Lung (tissue), 12 donors: ENCODE measurements around the gene FTCDNL1. TPM values are rescaled to one million over a fixed set of nuclear protein-coding genes. Genes with fewer than 3 reads are reported as not detected.

Experiments used
- ATAC-seq: fragments of 200-7000 bp; cut with Tn5 transposase; one replicate; pipeline ENCODE4 v1.9.1; 2020; ENCODE audit warnings: moderate number of reproducible peaks; ENCODE audit not compliant: insufficient read depth, low FRiP score
- DNase-seq, 3 donors: peaks; one replicate each; pipeline ENCODE4 v3.0.0-alpha.2; 2013 to 2017
- H3K27ac ChIP-seq, 2 donors: one replicate each; pipeline ENCODE4 v1.5.1; 2013; ENCODE audit warnings: mild to moderate bottlenecking in 2 of 2, moderate library complexity in 2 of 2, control low read depth in 1 of 2, inconsistent platforms in 1 of 2, low read depth in 1 of 2, low read length in 1 of 2
- H3K27me3 ChIP-seq, 3 donors: one replicate each; pipeline ENCODE4 v1.5.1; 2013; ENCODE audit warnings: low read length in 2 of 3; ENCODE audit not compliant: control insufficient read depth in 3 of 3, insufficient read depth in 3 of 3
- H3K36me3 ChIP-seq, 4 donors: one replicate each; pipeline ENCODE4 v1.5.1; 2013; ENCODE audit warnings: low read length in 4 of 4, mild to moderate bottlenecking in 1 of 4, moderate library complexity in 1 of 4; ENCODE audit not compliant: control insufficient read depth in 4 of 4, insufficient read depth in 4 of 4
- H3K4me1 ChIP-seq, 5 donors: one replicate each; pipeline ENCODE4 v1.5.1; 2013; ENCODE audit warnings: low read length in 5 of 5, mild to moderate bottlenecking in 2 of 5, moderate library complexity in 1 of 5; ENCODE audit not compliant: control insufficient read depth in 5 of 5, insufficient read depth in 5 of 5
- H3K4me3 ChIP-seq: one replicate; pipeline ENCODE4 v1.5.1; 2013; ENCODE audit warnings: mild to moderate bottlenecking, control low read depth, moderate library complexity
- H3K9ac ChIP-seq, 2 donors: one replicate each; pipeline ENCODE4 v1.5.1; 2013; ENCODE audit warnings: low read length in 2 of 2, control low read depth in 1 of 2; ENCODE audit not compliant: insufficient read depth in 1 of 2
- H3K9me3 ChIP-seq, 4 donors: one replicate each; pipeline ENCODE4 v1.5.1; 2013; ENCODE audit warnings: low read length in 3 of 4, mild to moderate bottlenecking in 1 of 4, moderate library complexity in 1 of 4; ENCODE audit not compliant: control insufficient read depth in 4 of 4, insufficient read depth in 3 of 4
- WGBS, 2 donors: extraction: QIAGEN DNeasy Blood & Tissue Kit; methylation state at CpG; one replicate each; pipeline ENCODE4 v1.1.7; 2013; 5-methylcytosine and 5-hydroxymethylcytosine counted together
- polyA plus RNA-seq, 2 donors: library from polyadenylated mRNA; stranded (reverse); fragments of 200-250 nt; gene quantifications; one replicate each; pipeline ENCODE4 v1.2.1, GENCODE V29; 2013
- total RNA-seq, 2 donors: library from RNA; depleted of rRNA in 1 of 2; stranded (reverse); fragments of >200 nt in 1 of 2; gene quantifications; one replicate each; pipeline ENCODE4 v1.2.1, GENCODE V29; 2014 to 2021
- TF ChIP-seq, protein P1 (sequence below): IDR thresholded peaks from 2 replicates; pipeline ENCODE4 v1.5.1; 2012; ENCODE audit warnings: mild to moderate bottlenecking; ENCODE audit errors: control extremely low read depth, extremely low read depth
- donor health status: control.
- donor health status: control.
- donor health status: Bipolar disorder and iron deficiency.
- donor health status: healthy.
- donor health status: DM: yes; HTN: yes; CAD: no.

Gene FTCDNL1
- total and polyA plus RNA-seq, 4 donors = 1.3 to 2.8 (median 1.8) TPM

DNA sequence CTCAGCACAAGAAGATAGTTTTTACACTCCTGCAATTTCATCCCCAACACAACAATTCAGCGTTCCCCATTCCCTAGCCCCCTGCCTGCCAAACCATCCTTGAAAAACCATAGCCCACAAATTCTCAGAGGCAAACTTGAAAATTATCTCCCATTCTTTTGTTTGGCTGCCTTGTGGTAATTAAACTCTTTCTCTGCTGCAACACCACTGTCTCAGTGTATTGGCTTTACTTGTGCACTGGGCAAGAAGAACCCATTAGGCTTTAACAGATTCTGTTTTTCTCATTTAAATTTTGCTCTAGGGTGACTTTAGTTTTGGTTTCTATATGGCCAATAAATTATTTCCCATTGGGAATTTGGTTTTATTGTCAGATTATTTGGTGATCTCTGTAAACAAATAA lies 23.2 kb upstream of the FTCDNL1 start:
- no peak for ATAC-seq
- no peak for DNase-seq
- H3K27me3 ChIP-seq = peaks cover 0 to 5% (median 0%) of the 10 kb centered on the region in 3 donors
- H3K36me3 ChIP-seq = no peaks in the 10 kb centered on the region
- peaks cover 0 to 10% (median 5%) of the 10 kb centered on the region in 4 donors for H3K9me3 ChIP-seq
- TF ChIP-seq, protein P1, sequence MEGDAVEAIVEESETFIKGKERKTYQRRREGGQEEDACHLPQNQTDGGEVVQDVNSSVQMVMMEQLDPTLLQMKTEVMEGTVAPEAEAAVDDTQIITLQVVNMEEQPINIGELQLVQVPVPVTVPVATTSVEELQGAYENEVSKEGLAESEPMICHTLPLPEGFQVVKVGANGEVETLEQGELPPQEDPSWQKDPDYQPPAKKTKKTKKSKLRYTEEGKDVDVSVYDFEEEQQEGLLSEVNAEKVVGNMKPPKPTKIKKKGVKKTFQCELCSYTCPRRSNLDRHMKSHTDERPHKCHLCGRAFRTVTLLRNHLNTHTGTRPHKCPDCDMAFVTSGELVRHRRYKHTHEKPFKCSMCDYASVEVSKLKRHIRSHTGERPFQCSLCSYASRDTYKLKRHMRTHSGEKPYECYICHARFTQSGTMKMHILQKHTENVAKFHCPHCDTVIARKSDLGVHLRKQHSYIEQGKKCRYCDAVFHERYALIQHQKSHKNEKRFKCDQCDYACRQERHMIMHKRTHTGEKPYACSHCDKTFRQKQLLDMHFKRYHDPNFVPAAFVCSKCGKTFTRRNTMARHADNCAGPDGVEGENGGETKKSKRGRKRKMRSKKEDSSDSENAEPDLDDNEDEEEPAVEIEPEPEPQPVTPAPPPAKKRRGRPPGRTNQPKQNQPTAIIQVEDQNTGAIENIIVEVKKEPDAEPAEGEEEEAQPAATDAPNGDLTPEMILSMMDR = no peak
- no peak overlapping the region for H3K27ac ChIP-seq
- no peak overlapping the region for H3K4me3 ChIP-seq
- no peaks in the 10 kb centered on the region for H3K4me1 ChIP-seq
- 100% methylated on average over 1 of the region's 1 CpG for whole genome bisulfite sequencing, 2 donors
- H3K9ac ChIP-seq = no peak overlapping the region

DNA sequence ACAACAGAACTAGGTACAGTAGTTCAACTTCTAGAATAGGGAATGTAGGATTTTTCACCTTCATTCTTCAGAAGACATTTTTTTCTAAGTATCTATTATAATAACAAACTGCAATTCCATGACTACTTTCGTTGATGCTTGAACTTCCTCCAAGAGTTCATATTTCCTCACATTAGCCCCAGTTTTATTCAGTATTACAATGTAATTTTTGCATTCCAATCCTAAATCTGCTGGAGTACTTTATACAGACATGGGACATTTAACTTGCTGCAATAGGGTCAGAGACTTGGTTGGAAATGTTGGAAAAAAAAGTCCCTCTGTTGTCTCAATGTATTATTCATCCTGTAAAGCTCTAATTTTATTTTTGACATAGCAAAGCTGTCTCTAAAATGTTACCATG lies 19.6 kb upstream of the FTCDNL1 start:
- no peaks in the 10 kb centered on the region for H3K36me3 ChIP-seq
- no peaks in the 10 kb centered on the region for H3K4me1 ChIP-seq
- TF ChIP-seq, protein P1 = no peak
- no peak overlapping the region for H3K9ac ChIP-seq
- H3K4me3 ChIP-seq = no peak overlapping the region
- peaks cover 0 to 11% (median 7%) of the 10 kb centered on the region in 3 donors for H3K27me3 ChIP-seq
- peaks cover 0 to 4% (median 3%) of the 10 kb centered on the region in 4 donors for H3K9me3 ChIP-seq
- 42 to 49% methylated on average over 1 of the region's 1 CpG for WGBS, 2 donors
- H3K27ac ChIP-seq = no peak overlapping the region
- ATAC-seq (no peak), DNase-seq (no peak)

DNA sequence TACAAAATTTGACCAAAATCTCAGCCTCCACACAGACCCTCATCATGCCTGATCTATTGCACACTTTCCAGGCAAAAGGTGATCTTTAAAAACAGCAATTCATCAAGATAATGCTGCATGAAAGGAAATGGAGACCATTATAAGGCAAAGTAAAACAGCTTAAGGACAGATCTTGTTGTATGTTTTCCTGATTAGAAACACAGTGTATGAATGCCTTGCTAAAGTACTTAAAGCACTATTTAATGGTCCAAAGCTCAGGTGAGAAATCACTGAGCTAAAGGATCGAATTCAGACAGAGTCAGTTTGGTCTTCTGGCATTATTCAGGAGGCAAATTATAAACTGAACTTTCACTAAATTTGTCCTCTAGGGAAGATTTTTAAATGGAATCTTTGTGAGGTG lies 18.7 kb upstream of the FTCDNL1 start:
- 61 to 76% methylated on average over 1 of the region's 1 CpG for WGBS, 2 donors
- TF ChIP-seq, protein P1 = no peak
- Histone ChIP-seq H3K9ac (no peak overlapping the region), H3K36me3 (no peaks in the 10 kb centered on the region), H3K27ac (no peak overlapping the region), H3K4me3 (no peak overlapping the region), H3K27me3 (peaks cover 0 to 15% (median 10%) of the 10 kb centered on the region in 3 donors), H3K4me1 (no peaks in the 10 kb centered on the region), H3K9me3 (peaks cover 0 to 3% (median under 1%) of the 10 kb centered on the region in 4 donors)
- ATAC-seq = no peak
- no peak for DNase-seq

DNA sequence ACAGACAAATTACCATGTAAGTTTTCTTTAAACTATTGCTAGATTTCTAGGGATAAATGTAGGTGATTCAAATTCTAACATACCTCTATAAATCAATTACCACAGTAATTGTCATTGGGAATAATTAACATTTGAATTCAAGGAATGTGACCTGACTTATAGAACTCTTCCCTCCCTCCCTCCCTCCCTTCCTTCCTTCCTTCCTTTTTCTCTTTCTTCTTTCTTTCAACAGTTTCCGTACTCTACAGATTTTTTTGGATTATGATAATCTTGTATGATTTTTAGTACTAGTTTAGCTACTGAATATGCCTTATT lies 18.2 kb upstream of the FTCDNL1 start:
- H3K9ac ChIP-seq = no peak overlapping the region
- WGBS, 2 donors = 41 to 56% methylated on average over 1 of the region's 1 CpG

More for the DNA sequence above, 18.2 kb upstream of the FTCDNL1 start:
- ATAC-seq (no peak), DNase-seq (no peak)
- Histone ChIP-seq H3K36me3 (no peaks in the 10 kb centered on the region), H3K27ac (no peak overlapping the region), H3K9me3 (peaks cover 0 to 3% (median 0%) of the 10 kb centered on the region in 4 donors), H3K4me3 (no peak overlapping the region), H3K4me1 (no peaks in the 10 kb centered on the region), H3K27me3 (peaks cover 0 to 18% (median 10%) of the 10 kb centered on the region in 3 donors)
- TF ChIP-seq, protein P1 = no peak
